HG03521 (cell line): ENCODE results near the gene C1QC.

Experiments used
- ATAC-seq: cut with Tn5 transposase; IDR thresholded peaks from one replicate; pipeline ENCODE4 v1.9.1; 2021; ENCODE audit warnings: mild to moderate bottlenecking, moderate library complexity; ENCODE audit not compliant: unreplicated experiment

The C1QC gene

GRCh38 chr1:22618056-22618455 is 25.4 kb upstream of the C1QC start:
- no peak for ATAC-seq

DNA sequence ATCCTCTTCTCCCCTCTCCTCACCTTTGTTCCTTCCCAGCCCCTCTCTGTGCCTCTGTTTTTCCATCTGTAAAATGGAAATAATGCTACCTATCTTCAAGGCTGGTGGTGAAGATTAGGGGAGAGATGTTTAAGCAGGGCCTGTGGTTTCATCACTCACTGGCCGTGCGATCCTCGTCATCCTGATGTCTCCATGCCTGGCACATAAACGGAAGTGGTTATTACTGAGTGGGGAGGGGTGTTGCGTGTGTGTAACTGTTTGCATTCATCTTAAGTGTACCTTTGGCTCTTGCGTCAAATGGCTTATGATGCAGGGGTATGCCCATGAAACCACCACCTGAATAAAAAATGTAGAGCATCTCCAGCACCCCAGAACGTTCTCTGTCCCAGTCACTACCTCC is 24.2 kb upstream of the C1QC start:
- no peak for ATAC-seq

DNA sequence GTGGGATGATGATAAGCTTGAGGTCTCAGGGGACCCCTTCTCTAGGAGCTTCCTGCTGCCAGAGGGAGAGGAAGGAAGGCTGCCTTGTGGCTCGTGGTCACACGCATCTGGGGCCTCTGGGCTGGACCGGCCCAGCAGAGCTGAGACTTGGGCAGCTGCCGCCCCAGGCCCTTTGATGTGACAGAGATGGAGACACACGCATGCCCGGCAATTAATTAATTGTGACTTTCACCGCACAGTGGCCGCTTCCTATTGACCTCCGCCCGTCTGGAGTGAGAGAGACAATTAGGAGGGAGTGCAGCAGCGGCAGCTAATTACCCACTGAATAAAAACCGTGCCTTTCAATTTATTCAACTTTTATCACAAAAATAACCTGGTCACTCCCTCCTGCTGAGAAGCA is 23.6 kb upstream of the C1QC start:
- no peak for ATAC-seq

GRCh38 chr1:22621761-22622160 is 21.7 kb upstream of the C1QC start:
- no peak for ATAC-seq

GRCh38 chr1:22625262-22625925 is 18.0 kb upstream of the C1QC start:
- ATAC-seq, result no peak

GRCh38 chr1:22626237-22627157 is 16.9 kb upstream of the C1QC start:
- no peak for ATAC-seq

DNA sequence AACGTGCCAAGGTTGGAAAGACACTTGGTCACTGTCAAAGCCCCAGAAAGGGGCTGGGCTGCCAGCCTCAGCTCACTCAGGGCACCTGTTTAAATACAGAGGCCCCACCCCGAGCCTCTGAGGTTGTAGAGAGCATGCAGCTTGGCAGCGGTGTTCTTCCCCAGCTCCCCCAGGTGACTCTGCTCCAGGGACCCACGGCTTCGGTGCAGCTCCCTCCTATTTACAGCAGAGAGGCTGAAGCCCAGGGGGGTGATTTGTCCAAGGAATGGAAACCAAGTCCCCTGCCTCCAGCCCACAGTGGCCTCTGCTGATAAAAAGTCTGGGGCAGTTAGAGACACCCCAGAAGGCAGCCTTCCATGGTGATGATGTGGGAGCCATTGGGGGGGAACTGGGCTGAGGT is 16.1 kb upstream of the C1QC start:
- ATAC-seq, result no peak

GRCh38 chr1:22628698-22629444 is 14.6 kb upstream of the C1QC start:
- ATAC-seq, result no peak

DNA sequence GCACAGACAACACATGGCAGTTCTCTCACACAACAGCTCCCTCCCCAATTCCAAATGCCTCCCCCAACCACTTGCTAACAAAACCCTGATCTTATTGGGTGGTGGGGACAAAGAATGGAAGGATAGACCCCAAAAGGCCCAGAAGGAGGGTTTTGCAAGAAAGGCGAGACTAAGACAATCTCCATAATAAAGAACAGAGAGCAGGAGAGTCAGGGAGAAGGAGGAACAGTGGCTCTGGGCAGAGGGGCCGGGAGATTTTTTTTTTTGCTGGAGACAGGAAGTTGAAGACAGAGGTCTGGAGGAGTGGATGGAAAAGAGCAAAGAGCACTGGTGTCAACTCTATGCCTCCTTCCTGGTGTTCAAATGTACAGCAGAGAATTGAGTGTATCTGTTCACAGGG is 13.5 kb upstream of the C1QC start:
- ATAC-seq, result no peak

GRCh38 chr1:22633697-22634463 is 9.6 kb upstream of the C1QC start:
- ATAC-seq, result no peak

- no peak for ATAC-seq
Measured at GRCh38 chr1:22635436-22635835, 8.0 kb upstream of the C1QC start.

GRCh38 chr1:22636353-22636752 is 7.1 kb upstream of the C1QC start, which contains the start of gene C1QA:
C1QA (plus strand) TSS chr1:22636628; CDS start chr1:22637617, 989 bp downstream.
- ATAC-seq, result no peak

GRCh38 chr1:22636927-22637326 is 6.5 kb upstream of the C1QC start:
- ATAC-seq, result no peak

- no peak for ATAC-seq
Measured at GRCh38 chr1:22637907-22638445, 5.5 kb upstream of the C1QC start.

GRCh38 chr1:22638476-22639234 is 4.8 kb upstream of the C1QC start:
- no peak for ATAC-seq

- no peak for ATAC-seq
Measured at GRCh38 chr1:22639286-22639685, 4.1 kb upstream of the C1QC start.

GRCh38 chr1:22641247-22641646 is 2.2 kb upstream of the C1QC start:
- ATAC-seq, result no peak

GRCh38 chr1:22641906-22642636 is 1.4 kb upstream of the C1QC start:
- no peak for ATAC-seq

DNA sequence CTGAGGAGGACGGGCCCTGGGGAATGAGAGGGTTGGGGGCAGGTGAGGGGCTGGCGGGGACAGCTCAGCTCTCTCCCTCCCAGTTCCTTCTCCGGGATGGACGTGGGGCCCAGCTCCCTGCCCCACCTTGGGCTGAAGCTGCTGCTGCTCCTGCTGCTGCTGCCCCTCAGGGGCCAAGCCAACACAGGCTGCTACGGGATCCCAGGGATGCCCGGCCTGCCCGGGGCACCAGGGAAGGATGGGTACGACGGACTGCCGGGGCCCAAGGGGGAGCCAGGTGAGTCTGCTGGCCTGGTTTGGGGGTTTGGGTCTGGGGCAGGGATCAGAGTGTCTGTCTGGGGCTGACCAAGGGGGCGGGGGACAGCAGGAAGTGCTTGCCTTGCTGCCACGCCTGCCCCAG is 495 bp downstream of the C1QC start:
- no peak for ATAC-seq
